Measurements from ENCODE around the gene IQSEC3.
"Not testable (repeated sequence)": the region's sequence is repeated elsewhere in the genome, so short reads cannot be mapped to it uniquely, and the experiment has no call there.

The IQSEC3 gene

GRCh38 chr12:77101-77719 lies 10.6 kb downstream of the IQSEC3 start:
- H2BK12ac ChIP-seq (ENCODE audit: low read length); H3K14ac ChIP-seq (ENCODE audit: low read length); H3K23ac ChIP-seq (ENCODE audit: low read depth, low read length, poor library complexity); H3K27ac ChIP-seq (replicated peaks; ENCODE audit: low read length); H3K36me3 ChIP-seq (replicated peaks in 1 of 2; ENCODE audit: control insufficient read depth in 2 of 2, insufficient read depth in 2 of 2, low read length in 2 of 2); H3K18ac ChIP-seq (ENCODE audit: low read length); H3K4me2 ChIP-seq (ENCODE audit: insufficient read depth, low read length, poor library complexity, severe bottlenecking); H3K4ac ChIP-seq (ENCODE audit: low read length); H2BK5ac ChIP-seq (ENCODE audit: low read length); H3K4me1 ChIP-seq (ENCODE audit: control insufficient read depth in 2 of 2, insufficient read depth in 1 of 2, low read depth in 1 of 2, low read length in 2 of 2); H3K9ac ChIP-seq (ENCODE audit: low read depth, low read length, poor library complexity); H2BK120ac ChIP-seq (ENCODE audit: low read depth, low read length); DNase-seq (ENCODE audit: low spot score); H4K91ac ChIP-seq (ENCODE audit: low read depth, low read length, poor library complexity); H4K8ac ChIP-seq (ENCODE audit: low read depth, low read length); H3K79me1 ChIP-seq (ENCODE audit: low read depth, low read length); H3K9me3 ChIP-seq (replicated peaks in 1 of 2; ENCODE audit: control insufficient read depth in 2 of 2, insufficient read depth in 1 of 2, low read depth in 1 of 2, low read length in 2 of 2); H2AK5ac ChIP-seq (ENCODE audit: low read depth, low read length); H2BK15ac ChIP-seq (ENCODE audit: low read length); H2AFZ ChIP-seq (ENCODE audit: low read length); H3K4me3 ChIP-seq (ENCODE audit: low read length in 2 of 2): not testable (repeated sequence)
- peaks cover 0 to 69% (median 21%) of the 10 kb centered on the region in 3 experiments for H3K27me3 ChIP-seq (ENCODE audit: control insufficient read depth in 3 of 3, insufficient read depth in 3 of 3, low read depth in 1 of 3, low read length in 3 of 3)
- no CpG with 5 or more reads among the region's 26 CpGs for WGBS, 2 donors (ENCODE audit: extremely low coverage in 2 of 2, insufficient read length in 2 of 2, insufficient replicate concordance in 1 of 2)

- H3K23ac ChIP-seq (ENCODE audit: low read depth, low read length, poor library complexity); H3K36me3 ChIP-seq (replicated peaks in 1 of 2; ENCODE audit: control insufficient read depth in 2 of 2, insufficient read depth in 2 of 2, low read length in 2 of 2); H3K9ac ChIP-seq (ENCODE audit: low read depth, low read length, poor library complexity); H3K79me1 ChIP-seq (ENCODE audit: low read depth, low read length); H2AFZ ChIP-seq (ENCODE audit: low read length); H3K4me1 ChIP-seq (ENCODE audit: control insufficient read depth in 2 of 2, insufficient read depth in 1 of 2, low read depth in 1 of 2, low read length in 2 of 2); H4K8ac ChIP-seq (ENCODE audit: low read depth, low read length); H2BK12ac ChIP-seq (ENCODE audit: low read length); H3K9me3 ChIP-seq (replicated peaks in 1 of 2; ENCODE audit: control insufficient read depth in 2 of 2, insufficient read depth in 1 of 2, low read depth in 1 of 2, low read length in 2 of 2); H2BK5ac ChIP-seq (ENCODE audit: low read length); H2AK5ac ChIP-seq (ENCODE audit: low read depth, low read length); H2BK120ac ChIP-seq (ENCODE audit: low read depth, low read length); H3K27ac ChIP-seq (replicated peaks; ENCODE audit: low read length); H3K4me3 ChIP-seq (ENCODE audit: low read length in 2 of 2); H4K91ac ChIP-seq (ENCODE audit: low read depth, low read length, poor library complexity); DNase-seq (ENCODE audit: low spot score); H2BK15ac ChIP-seq (ENCODE audit: low read length); H3K4ac ChIP-seq (ENCODE audit: low read length): not testable (repeated sequence)
- Histone ChIP-seq H3K18ac (ENCODE audit: low read length) (peak overlapping the region; percentile 48), H3K27me3 (ENCODE audit: control insufficient read depth in 3 of 3, insufficient read depth in 3 of 3, low read depth in 1 of 3, low read length in 3 of 3) (peaks cover 0 to 75% (median 23%) of the 10 kb centered on the region in 3 experiments), H3K14ac (ENCODE audit: low read length) (peak overlapping the region; percentile 38), H3K4me2 (ENCODE audit: insufficient read depth, low read length, poor library complexity, severe bottlenecking) (peak overlapping the region; percentile 62)
- no CpG with 5 or more reads among the region's 82 CpGs for WGBS, 2 donors (ENCODE audit: extremely low coverage in 2 of 2, insufficient read length in 2 of 2, insufficient replicate concordance in 1 of 2)
Observed at GRCh38 chr12:77769-78383, 11.3 kb downstream of the IQSEC3 start.

GRCh38 chr12:78981-79380 lies 12.4 kb downstream of the IQSEC3 start:
- Histone ChIP-seq H3K18ac (ENCODE audit: low read length) (no peak overlapping the region), H3K4me1 (ENCODE audit: control insufficient read depth in 2 of 2, insufficient read depth in 1 of 2, low read depth in 1 of 2, low read length in 2 of 2) (no peaks in the 10 kb centered on the region), H2BK120ac (ENCODE audit: low read depth, low read length) (no peak overlapping the region), H2BK12ac (ENCODE audit: low read length) (no peak overlapping the region), H3K23ac (ENCODE audit: low read depth, low read length, poor library complexity) (peak overlapping the region; percentile 34), H2AK5ac (ENCODE audit: low read depth, low read length) (no peak overlapping the region), H3K27me3 (ENCODE audit: control insufficient read depth in 3 of 3, insufficient read depth in 3 of 3, low read depth in 1 of 3, low read length in 3 of 3) (peaks cover 0 to 86% (median 23%) of the 10 kb centered on the region in 3 experiments), H3K9me3 (replicated peaks in 1 of 2; ENCODE audit: control insufficient read depth in 2 of 2, insufficient read depth in 1 of 2, low read depth in 1 of 2, low read length in 2 of 2) (no peaks in the 10 kb centered on the region), H3K79me1 (ENCODE audit: low read depth, low read length) (no peaks in the 10 kb centered on the region), H2AFZ (ENCODE audit: low read length) (no peak overlapping the region), H3K4me3 (ENCODE audit: low read length in 2 of 2) (no peak overlapping the region), H4K8ac (ENCODE audit: low read depth, low read length) (no peak overlapping the region), H3K14ac (ENCODE audit: low read length) (no peak overlapping the region), H2BK5ac (ENCODE audit: low read length) (no peak overlapping the region), H3K36me3 (replicated peaks in 1 of 2; ENCODE audit: control insufficient read depth in 2 of 2, insufficient read depth in 2 of 2, low read length in 2 of 2) (no peaks in the 10 kb centered on the region), H3K4me2 (ENCODE audit: insufficient read depth, low read length, poor library complexity, severe bottlenecking) (no peak overlapping the region), H3K4ac (ENCODE audit: low read length) (no peak overlapping the region), H3K27ac (replicated peaks; ENCODE audit: low read length) (no peak overlapping the region), H2BK15ac (ENCODE audit: low read length) (no peak overlapping the region), H4K91ac (ENCODE audit: low read depth, low read length, poor library complexity) (no peak overlapping the region), H3K9ac (ENCODE audit: low read depth, low read length, poor library complexity) (no peak overlapping the region)
- no CpG with 5 or more reads among the region's 5 CpGs for WGBS, 2 donors (ENCODE audit: extremely low coverage in 2 of 2, insufficient read length in 2 of 2, insufficient replicate concordance in 1 of 2)
- no peak for DNase-seq (ENCODE audit: low spot score)

- no peak overlapping the region for H3K23ac ChIP-seq (ENCODE audit: low read depth, low read length, poor library complexity)
- no peaks in the 10 kb centered on the region for H3K79me1 ChIP-seq (ENCODE audit: low read depth, low read length)
- no peak overlapping the region for H3K14ac ChIP-seq (ENCODE audit: low read length)
- no peaks in the 10 kb centered on the region for H3K9me3 ChIP-seq (replicated peaks in 1 of 2; ENCODE audit: control insufficient read depth in 2 of 2, insufficient read depth in 1 of 2, low read depth in 1 of 2, low read length in 2 of 2)
- no peak overlapping the region for H2AK5ac ChIP-seq (ENCODE audit: low read depth, low read length)
- no peak for DNase-seq (ENCODE audit: low spot score)
- no peak overlapping the region for H3K27ac ChIP-seq (replicated peaks; ENCODE audit: low read length)
- H3K4ac ChIP-seq (ENCODE audit: low read length), result no peak overlapping the region
- no peak overlapping the region for H2AFZ ChIP-seq (ENCODE audit: low read length)
- no peak overlapping the region for H3K4me3 ChIP-seq (ENCODE audit: low read length in 2 of 2)
- no peak overlapping the region for H2BK120ac ChIP-seq (ENCODE audit: low read depth, low read length)
- no CpG with 5 or more reads among the region's 6 CpGs for WGBS, 2 donors (ENCODE audit: extremely low coverage in 2 of 2, insufficient read length in 2 of 2, insufficient replicate concordance in 1 of 2)
- H3K4me1 ChIP-seq (ENCODE audit: control insufficient read depth in 2 of 2, insufficient read depth in 1 of 2, low read depth in 1 of 2, low read length in 2 of 2), result no peaks in the 10 kb centered on the region
- no peak overlapping the region for H3K9ac ChIP-seq (ENCODE audit: low read depth, low read length, poor library complexity)
- H3K4me2 ChIP-seq (ENCODE audit: insufficient read depth, low read length, poor library complexity, severe bottlenecking), result no peak overlapping the region
- no peaks in the 10 kb centered on the region for H3K36me3 ChIP-seq (replicated peaks in 1 of 2; ENCODE audit: control insufficient read depth in 2 of 2, insufficient read depth in 2 of 2, low read length in 2 of 2)
- peaks cover 0 to 85% (median 23%) of the 10 kb centered on the region in 3 experiments for H3K27me3 ChIP-seq (ENCODE audit: control insufficient read depth in 3 of 3, insufficient read depth in 3 of 3, low read depth in 1 of 3, low read length in 3 of 3)
- H2BK12ac ChIP-seq (ENCODE audit: low read length), result no peak overlapping the region
- H2BK5ac ChIP-seq (ENCODE audit: low read length), result no peak overlapping the region
- H4K8ac ChIP-seq (ENCODE audit: low read depth, low read length), result no peak overlapping the region
- no peak overlapping the region for H3K18ac ChIP-seq (ENCODE audit: low read length)
- no peak overlapping the region for H2BK15ac ChIP-seq (ENCODE audit: low read length)
- no peak overlapping the region for H4K91ac ChIP-seq (ENCODE audit: low read depth, low read length, poor library complexity)
Observed at GRCh38 chr12:80681-81190, 14.2 kb downstream of the IQSEC3 start.

Data from neuronal stem cell (in vitro differentiated cells).